ENCODE data around the gene DZIP3. TPM values are rescaled to one million over a fixed set of nuclear protein-coding genes. Genes with fewer than 3 reads are reported as not detected.

The DZIP3 gene
- total and polyA plus RNA-seq, 2 experiments from 2014 or later: 28.7 to 32.0 TPM

GRCh38 chr3:108599677-108600409, 10.3 kb downstream of the DZIP3 start (continued):
- no peak for TF ChIP-seq CTCF (conservative IDR thresholded peaks at IDR 0.05; ENCODE audit: low read depth in 2 of 2)
- TF ChIP-seq CREB1 (CRISPR knock-in tag; IDR thresholded peaks at IDR 0.05; ENCODE audit: low read depth): no peak
- TF ChIP-seq NANOG (IDR thresholded peaks at IDR 0.05; ENCODE audit: borderline replicate concordance): no peak
- no peak for TF ChIP-seq ZNF114 (CRISPR knock-in tag; IDR thresholded peaks at IDR 0.05)
- no peak for TF ChIP-seq EZH2phosphoT487 (IDR thresholded peaks at IDR 0.05; ENCODE audit: unreplicated experiment)

- no peak for TF ChIP-seq ZNF331 (CRISPR knock-in tag; IDR thresholded peaks at IDR 0.05; ENCODE audit: low read depth)
- no peak for TF ChIP-seq CTCF (conservative IDR thresholded peaks at IDR 0.05; ENCODE audit: low read depth in 2 of 2)
- TF ChIP-seq NANOG (IDR thresholded peaks at IDR 0.05; ENCODE audit: borderline replicate concordance): no peak
- no peak for TF ChIP-seq ZNF114 (CRISPR knock-in tag; IDR thresholded peaks at IDR 0.05)
- TF ChIP-seq EZH2 (IDR thresholded peaks at IDR 0.05; ENCODE audit: low read depth, unreplicated experiment): no peak
- no peak for TF ChIP-seq CREB1 (CRISPR knock-in tag; IDR thresholded peaks at IDR 0.05; ENCODE audit: low read depth)
- H4K20me1 ChIP-seq (replicated peaks; ENCODE audit: insufficient read depth): no peaks in the 10 kb centered on the region
- H3K4me3 Mint-ChIP-seq: no peak overlapping the region
- H3K4me2 ChIP-seq: no peak overlapping the region
- H3K9me3 Mint-ChIP-seq: no peaks in the 10 kb centered on the region
- DNase-seq (ENCODE audit: low spot score) (peak; percentile 54), ATAC-seq (peak; percentile 76)
- no peaks in the 10 kb centered on the region for H3K9me2 ChIP-seq (ENCODE audit: insufficient read depth)
- H3K36me3 ChIP-seq (ENCODE audit: insufficient read depth): no peaks in the 10 kb centered on the region
- peaks cover 24% of the 10 kb centered on the region for H3K4me1 Mint-ChIP-seq
- H3F3A ChIP-seq (replicated peaks; ENCODE audit: low read depth): no peaks in the 10 kb centered on the region
- no peak overlapping the region for H3K4me3 ChIP-seq
- H3K27ac Mint-ChIP-seq: peak overlapping the region; percentile 57; the same call in 1 of the 2 replicates
- no peaks in the 10 kb centered on the region for H3K27me3 ChIP-seq (ENCODE audit: insufficient read depth)
- H3K27me3 Mint-ChIP-seq (ENCODE audit: insufficient read depth, low read depth, poor library complexity): peaks cover 2% of the 10 kb centered on the region
- peaks cover 24% of the 10 kb centered on the region for H3K4me1 ChIP-seq (ENCODE audit: insufficient read depth)
- peaks cover 12% of the 10 kb centered on the region; the same call in 2 of the 3 replicates for H3K36me3 Mint-ChIP-seq (ENCODE audit: low read depth)
- H2AFZ ChIP-seq: no peak overlapping the region
- H3K27ac ChIP-seq (ENCODE audit: low read depth): no peak overlapping the region; the same call in 1 of the 2 replicates
- H3K79me2 ChIP-seq (replicated peaks; ENCODE audit: insufficient read depth): peaks cover 48% of the 10 kb centered on the region
Observed at GRCh38 chr3:108602249-108602934, 12.9 kb downstream of the DZIP3 start.
